RPMI8226 (cell line): Measurements from ENCODE around the gene POU2F2.
A peak's percentile ranks its signal among the peaks of the same experiment; 100 is the strongest.

ENCODE experiments used
- DNase-seq: peaks from one replicate; pipeline ENCODE4 v3.0.0-alpha.2; 2015

POU2F2 gene

DNA sequence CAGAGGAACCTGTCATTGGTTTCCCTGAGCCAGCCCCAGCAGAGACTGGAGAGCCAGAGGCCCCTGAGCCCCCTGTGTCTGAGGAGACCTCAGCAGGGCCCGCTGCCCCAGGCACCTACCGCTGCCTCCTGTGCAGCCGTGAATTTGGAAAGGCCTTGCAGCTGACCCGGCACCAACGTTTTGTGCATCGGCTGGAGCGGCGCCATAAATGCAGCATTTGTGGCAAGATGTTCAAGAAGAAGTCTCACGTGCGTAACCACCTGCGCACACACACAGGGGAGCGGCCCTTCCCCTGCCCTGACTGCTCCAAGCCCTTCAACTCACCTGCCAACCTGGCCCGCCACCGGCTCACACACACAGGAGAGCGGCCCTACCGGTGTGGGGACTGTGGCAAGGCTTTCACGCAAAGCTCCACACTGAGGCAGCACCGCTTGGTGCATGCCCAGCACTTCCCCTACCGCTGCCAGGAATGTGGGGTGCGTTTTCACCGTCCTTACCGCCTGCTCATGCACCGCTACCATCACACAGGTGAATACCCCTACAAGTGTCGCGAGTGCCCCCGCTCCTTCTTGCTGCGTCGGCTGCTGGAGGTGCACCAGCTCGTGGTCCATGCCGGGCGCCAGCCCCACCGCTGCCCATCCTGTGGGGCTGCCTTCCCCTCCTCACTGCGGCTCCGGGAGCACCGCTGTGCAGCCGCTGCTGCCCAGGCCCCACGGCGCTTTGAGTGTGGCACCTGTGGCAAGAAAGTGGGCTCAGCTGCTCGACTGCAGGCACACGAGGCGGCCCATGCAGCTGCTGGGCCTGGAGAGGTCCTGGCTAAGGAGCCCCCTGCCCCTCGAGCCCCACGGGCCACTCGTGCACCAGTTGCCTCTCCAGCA, 52.1 kb downstream of the POU2F2 start:
- no peak for DNase-seq

DNA sequence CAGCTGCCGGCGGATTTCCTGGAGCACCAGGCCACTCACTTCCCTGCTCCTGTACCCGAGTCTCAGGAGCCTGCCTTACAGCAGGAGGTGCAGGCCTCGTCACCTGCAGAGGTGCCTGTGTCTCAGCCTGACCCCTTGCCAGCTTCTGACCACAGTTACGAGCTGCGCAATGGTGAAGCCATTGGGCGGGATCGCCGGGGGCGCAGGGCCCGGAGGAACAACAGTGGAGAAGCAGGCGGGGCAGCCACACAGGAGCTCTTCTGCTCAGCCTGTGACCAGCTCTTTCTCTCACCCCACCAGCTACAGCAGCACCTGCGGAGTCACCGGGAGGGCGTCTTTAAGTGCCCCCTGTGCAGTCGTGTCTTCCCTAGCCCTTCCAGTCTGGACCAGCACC, 53.0 kb downstream of the POU2F2 start:
- no peak for DNase-seq

DNA sequence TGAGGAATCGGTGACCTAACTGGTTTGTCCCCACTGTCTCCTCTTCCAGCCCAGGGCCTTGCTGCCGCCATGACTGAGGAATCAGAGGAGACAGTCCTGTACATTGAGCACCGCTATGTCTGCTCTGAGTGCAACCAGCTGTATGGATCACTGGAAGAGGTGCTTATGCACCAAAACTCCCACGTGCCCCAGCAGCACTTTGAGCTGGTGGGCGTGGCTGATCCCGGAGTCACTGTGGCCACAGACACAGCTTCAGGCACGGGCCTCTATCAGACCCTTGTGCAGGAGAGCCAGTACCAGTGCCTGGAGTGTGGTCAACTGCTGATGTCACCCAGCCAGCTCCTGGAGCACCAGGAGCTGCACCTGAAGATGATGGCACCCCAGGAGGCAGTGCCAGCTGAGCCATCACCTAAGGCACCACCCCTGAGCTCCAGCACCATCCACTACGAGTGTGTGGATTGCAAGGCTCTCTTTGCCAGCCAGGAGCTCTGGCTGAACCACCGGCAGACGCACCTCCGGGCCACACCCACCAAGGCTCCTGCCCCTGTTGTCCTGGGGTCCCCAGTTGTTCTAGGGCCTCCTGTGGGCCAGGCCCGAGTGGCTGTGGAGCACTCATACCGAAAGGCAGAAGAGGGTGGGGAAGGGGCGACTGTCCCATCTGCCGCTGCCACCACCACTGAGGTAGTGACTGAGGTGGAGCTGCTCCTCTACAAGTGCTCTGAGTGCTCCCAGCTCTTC, 53.5 kb downstream of the POU2F2 start:
- DNase-seq: no peak

DNA sequence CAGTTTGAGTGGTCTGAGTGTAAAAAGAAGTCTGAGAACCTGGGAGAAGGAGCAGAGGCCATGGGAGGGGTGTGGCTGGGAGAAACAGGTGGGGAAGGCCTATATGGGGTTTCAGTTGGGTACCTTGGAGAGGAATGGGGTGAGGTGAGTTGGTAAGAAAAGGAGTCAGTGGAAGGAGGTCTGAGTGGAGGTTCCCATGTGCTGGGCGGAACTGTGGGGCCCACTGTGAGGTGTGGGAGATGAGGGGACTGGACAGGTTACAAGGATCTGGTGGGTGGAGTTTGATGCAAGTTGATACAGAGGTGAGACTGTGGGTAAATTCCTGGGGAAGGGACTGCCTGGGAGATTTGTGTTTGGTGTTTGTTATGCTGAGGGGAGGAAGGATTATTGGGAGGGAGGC, 54.2 kb downstream of the POU2F2 start:
- DNase-seq: no peak

DNA sequence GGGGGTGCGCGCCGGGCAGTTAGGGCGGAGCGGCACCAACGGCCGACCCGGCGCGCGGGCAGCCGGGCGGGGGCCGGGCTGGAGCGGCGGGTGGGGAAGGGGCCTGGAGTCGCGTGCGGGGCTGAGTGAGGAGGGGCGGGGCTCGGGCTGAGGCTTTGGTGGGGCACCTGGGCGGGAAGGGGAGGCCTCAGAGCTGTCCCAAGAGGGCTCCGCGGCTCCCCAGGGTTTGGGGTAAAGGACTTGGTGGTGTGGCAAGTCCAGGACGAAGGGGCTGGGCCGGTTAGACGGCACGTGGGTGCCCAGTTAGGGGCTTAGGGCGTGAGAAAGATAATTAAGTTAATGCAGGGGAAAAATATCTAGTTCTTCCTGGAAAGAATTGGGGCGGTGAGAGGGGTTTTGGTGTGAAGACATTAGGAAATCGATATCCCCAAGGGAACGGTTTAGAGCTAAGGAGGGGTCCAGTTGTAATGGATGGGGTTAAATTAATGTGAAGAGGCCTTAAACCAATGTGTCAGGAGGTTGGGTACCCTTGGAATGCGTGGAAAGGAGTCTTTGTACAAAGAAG, 55.8 kb downstream of the POU2F2 start:
- DNase-seq: no peak

DNA sequence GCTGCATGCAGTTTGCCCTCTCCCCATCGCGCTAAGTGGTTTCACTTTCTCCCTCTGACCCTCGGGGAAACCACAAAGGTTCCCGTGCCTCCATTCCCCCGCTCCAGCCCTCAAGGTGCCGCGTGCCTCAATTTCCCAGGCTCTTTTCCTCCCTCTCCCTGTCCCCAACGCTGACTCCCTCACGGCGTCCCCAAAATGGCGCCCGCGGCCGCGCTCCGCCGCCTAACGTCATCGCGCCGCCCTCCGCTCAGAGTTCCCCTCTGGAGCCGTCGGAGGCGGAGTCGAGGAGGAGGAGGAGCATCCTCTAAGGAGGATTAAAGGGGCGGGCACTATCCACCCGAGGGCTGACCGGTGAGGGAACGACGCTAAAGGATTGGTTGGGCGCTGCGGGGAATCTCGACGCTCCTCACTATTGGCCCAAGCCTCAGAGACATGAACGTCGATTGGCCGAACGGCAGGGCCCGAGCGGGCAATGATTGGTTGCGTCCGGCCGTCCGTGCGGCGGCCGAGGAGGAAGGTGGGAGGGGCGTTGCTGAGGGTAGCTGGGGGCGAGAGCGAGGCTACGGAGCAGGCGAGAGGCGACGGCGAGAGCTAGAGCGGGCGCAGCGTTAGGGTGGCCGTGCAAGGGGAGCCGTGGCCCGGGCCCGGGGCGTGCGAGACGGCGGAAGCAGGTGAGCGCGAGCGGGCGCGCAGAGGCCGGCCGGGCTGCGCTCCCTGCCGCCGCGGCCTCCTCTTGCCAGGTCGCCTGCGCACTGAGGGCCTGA, 56.4 kb downstream of the POU2F2 start, which contains the start of gene ZNF574:
ZNF574 (plus strand) TSS at position 551 of the 764 bp plus-strand sequence. CDS start 2,441 bp downstream, outside the sequence.
- peak; percentile 98 for DNase-seq

DNA sequence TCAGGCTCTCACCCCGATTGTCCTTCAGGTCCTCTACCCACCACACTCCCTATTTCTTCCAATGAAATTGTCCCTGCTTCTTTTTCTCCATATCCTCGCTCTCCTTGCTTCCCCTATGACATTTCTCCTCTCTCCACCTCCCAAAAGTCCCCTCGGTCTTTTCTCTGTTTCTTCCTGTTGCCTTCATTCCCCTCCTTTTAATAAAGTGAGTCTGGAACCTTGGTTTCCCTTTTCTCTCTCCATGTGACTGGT, 57.0 kb downstream of the POU2F2 start:
- no peak for DNase-seq

DNA sequence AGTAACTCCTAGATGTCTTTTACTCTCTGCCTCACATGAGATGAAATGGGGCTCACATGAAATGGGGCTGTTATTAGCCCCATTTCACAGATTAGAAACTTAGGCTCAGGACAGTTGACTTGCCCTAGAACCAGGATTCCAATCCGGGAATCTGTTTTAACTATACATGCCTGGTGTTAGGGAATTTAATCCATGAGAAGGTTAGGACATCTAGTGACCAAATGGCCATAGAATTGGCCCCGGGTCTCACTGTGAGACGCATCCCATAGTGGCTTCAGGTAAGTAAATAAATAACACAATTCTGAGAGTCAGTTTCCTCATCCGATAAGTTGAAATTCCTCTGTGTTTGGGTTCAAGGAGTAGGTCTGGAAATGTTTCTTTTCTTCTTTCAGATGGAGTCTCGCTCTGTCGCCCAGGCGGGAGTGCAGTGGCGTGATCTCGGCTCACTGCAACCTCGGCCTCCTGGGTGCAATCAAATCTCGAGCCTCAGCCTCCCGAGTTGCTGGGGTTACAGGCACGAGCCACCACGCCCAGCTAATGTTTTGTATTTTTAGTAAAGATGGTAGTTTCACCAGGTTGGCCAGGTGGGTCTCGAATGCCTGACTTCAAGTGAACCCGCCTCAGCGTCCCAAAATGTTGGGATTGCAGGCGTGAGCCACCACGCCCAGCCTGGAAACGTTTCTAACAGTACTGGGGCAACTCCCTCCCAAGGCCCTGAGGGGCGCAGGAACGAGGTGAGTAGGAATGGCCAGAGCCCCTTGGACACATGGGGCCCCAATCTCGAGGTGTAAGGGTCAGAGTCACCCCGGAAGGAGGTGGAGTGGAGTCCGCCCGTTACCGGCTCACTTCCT, 57.5 kb downstream of the POU2F2 start:
- peak; percentile 32 for DNase-seq

DNA sequence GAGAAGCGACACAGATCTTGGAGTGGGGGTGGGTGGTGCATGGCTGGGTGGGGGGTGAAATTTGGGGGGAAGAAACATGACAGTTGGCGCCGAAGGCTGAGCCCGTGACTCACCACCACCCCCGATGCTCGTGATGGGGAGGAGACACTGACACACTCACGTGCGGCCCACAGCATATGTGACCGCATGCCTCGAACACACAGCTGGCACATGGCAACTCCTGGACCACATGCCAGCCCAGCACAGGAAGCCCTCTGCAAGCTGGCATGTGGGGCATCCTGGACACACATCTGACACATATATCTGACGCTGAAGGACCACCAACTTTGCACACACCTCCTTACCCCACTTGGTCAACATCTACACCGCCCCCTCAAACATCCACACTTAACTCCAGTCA, 61.0 kb downstream of the POU2F2 start:
- no peak for DNase-seq

DNA sequence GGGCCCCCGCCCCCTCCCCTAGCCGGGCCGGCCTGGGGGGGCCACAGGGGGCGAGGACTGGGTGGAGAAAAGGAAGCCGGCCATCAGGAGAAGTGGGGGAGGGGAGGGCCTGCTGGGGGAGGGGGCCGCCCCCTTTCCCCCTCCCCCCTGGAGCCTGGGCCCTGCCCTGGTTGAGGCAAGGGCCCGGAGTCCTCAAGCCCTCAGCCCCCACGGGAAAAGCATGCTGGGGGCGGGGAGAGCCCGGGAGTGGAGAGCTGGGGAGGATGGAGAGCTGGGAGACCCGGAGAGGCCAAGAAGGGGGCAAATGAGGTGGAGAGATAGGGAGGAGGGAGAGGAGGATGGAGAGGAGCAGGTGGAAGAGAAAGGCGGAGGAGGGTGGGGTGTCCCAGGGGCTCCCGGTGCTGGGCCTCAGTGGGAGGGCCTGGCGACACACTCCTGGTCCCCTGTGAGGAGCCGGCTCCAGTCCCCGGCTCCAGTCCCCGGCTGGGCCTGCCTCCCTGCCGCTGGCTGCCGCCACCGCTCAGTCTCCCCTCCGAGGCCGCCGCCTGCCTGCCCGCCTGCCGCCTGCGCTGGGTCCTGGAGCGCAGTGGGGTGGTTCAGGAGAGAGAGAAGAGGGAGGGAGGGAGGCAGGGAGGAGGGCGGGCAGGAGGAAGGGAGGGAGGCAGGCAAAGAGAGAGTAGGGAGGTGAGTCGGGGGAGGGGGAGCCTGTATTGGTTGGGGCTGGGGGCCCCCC, 62.5 kb downstream of the POU2F2 start, which contains the start of gene GRIK5:
GRIK5 (minus strand) TSS at position 588 of the 733 bp plus-strand sequence. CDS start 4,436 bp downstream, outside the sequence.
- no peak for DNase-seq

DNA sequence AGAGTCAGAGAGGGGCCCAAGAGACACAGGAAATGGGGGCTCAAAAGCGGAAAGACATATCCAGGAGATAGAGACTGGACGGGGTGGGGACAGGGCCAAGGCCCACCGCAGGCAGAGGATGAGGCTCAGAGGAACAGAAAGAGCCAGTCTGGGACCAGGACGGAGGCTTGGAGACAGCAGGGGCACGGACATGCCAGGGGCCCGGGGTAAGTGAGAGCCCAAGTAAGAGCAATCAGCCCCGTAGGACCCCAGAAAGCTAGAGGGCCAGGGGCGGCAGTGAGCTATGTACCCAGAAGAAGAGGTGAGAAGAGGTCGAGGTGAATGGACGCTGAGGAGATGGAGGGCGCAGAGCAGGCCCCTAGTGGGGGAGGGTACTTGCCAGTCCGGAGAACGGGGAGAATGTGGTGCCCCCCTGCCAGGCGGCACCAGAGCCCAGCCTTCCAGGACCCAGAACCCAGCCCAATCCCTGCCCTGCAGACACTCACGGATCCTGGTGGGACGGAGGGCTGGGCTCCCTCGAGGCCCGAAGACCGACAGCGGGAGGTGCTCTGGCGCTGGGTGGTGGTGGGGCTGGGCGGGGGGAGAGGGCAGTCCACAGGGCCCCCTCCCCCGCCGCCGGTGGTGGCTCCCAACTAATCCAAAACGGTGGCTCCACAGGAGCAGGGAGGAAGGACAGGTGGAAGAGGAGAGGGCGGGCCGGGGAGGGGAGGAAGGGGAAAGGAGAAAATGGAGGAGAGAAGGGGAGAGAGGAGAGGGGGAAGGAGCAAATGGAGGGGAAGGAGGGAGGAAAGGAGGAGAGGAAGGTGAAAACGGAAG, 63.3 kb downstream of the POU2F2 start:
- no peak for DNase-seq

DNA sequence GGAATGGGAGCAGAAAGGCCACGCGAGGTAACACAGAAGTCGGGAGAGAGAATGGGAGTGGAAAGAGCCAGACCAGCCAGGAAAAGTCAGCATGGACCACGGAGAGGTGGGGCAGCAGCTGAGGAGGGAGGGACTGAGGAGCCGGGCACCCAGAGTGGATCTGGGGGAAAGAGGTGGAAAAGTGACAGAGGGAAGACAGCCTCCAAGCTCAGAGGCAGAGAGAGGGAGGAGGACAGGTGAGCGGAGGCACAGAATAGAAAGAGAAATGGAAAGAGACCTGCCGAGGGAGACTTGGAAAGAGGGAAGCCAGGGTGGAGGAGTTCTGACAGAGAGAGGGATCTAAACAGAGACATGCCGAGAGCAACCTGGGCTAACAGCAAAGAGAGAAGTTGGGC, 63.9 kb downstream of the POU2F2 start:
- no peak for DNase-seq

DNA sequence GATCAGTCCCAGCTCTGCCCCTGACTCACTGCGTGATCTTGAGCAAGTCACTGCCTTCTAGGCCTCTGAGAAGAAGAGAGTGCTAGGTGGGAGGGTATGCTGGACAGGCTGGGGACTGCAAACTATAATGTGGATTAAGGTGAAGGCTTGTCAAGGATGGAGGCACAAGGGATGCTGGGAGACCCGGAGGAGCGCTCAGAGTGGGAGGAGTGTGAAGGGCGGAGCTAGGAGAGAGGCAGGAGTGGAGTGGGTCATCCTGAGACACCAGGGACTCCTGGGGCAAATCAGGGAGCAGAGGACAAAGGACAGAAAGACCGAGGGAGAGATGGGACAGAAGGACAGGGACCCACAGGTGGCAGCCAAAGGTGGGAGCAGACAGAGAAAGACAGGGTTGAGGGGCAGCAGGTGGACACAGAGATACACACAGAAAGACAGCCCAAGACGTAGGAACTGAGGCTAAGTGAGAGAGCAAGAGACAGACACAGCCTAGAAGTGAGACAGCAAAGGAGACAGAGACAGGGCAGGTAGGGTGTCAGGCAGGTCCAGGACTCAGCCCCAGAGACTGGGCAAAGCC, 64.8 kb downstream of the POU2F2 start:
- no peak for DNase-seq

DNA sequence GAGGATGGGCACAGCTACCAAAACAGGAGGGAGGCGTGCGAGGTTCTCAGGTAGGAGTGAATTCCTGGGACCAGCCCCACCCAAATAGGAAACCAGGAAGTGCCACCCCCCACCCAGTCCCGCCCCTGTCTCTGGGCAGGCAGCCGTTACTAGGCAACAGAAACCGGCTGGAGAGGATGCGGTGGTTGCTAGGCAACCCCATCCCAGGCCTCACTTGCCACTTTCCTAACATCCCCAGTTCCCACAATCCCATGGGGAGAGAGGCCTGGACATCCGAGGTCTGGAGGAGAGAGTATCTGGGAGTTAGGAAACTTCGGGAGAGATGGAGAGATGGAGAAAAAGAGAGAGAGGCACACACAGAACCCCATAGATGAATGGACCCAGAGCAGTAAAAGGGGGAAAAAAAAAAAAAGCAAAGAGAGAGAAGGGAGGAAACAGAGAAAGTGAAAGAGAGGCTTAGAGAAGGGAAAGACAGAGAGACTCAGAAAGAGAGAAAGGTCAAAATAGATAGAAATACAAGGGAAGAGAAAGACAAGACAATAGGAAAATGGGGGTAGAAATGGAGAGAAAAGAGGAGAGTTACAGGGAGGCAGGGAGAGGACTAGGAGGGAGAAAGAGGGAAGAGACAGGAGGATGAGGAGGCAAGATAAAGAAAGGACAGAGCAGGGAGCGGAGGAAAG, 66.0 kb downstream of the POU2F2 start:
- no peak for DNase-seq

DNA sequence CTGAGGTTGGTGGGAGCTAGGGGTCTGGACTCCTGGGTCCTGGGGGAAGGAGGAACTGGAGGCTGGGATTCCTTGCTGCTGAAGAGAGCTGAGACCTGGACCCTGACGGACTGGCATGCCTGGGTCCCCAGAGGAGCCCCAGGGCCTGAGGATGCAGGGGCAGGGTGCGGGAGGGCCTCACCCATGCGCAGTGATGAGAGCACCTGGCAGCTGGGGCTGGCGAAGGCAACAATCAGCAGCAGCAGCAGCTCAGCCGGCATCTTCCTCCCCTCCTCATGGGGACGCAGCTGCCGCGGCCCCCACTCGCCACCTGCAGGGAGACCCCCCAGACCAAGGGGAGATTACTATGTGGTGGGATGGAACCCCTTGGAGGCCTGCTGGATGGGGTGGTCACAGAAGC, 66.7 kb downstream of the POU2F2 start:
- no peak for DNase-seq

DNA sequence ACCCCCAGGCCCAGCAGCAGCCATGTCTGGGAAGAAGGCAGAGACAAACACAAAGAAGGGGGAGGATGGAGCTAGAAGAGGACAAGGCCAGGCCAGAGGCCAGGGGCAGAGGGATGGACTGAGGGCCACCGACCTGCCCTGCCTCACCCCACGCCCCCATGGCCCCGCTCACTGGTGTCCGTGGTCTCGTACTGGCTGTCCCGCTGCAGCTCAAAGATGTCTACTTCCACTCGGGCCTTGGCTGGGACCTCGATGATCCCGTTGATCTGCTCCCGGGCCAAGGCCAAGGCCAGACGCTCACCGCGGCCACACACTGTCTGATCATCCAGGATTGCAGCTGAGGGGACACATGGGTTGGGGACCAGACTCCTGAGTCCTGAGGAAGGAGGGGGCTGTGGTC, 67.2 kb downstream of the POU2F2 start:
- no peak for DNase-seq

DNA sequence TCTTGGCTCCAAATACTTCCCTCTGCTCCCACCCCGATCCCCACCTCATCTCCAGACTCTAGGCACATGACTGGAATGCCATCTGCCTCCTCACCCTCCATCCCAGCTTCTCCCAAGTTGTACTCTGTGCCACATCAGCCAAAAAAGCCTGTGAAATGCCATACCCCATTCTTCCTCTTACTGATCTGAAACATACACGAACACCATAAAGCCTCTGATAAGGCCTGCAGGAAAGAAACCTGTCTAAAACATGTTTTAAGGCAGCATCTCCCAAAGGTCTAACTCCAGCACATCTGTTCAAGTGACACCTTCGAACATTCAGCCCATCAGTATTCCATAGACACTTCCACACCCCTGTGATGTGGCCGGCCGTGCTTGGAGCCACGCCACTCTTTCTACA, 67.8 kb downstream of the POU2F2 start:
- DNase-seq: no peak

DNA sequence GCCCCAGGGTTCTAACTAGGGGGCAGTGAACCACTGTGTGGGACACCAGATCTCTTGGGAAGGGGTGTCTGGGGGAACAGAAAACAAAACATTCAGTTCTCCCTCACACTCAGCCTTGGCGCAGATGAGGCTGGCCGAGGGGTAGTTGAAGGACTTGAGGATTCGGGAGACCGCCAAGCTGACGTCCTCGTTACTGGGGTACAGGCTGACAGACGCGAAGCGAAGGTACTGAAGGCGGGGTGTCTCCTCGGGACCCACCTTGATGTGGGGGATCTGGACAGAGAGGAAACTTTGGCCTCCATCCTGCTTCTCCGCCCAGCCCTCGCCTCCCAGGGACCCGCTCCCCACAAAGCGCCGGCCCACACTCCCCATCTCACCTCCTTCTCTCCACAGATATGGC, 69.9 kb downstream of the POU2F2 start:
- no peak for DNase-seq

DNA sequence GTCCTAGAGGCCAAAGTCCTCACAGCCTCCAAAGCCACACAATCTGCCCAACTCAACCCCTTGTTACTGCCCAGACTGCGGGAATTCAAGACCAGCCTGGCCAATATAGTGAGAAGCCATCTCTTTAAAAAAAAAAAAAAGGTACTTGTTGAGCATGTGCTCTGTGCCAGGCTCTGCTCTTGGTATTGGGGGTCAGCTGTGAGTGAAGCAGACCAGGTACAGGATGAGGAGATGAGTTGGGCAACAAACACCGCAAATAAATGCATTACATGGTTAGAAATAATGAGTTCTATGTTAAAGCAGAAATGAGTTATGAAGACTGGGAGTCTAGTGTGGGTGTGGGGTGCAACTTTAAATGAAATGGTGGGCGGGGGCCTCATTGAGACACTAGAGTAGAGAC, 72.1 kb downstream of the POU2F2 start:
- no peak for DNase-seq

DNA sequence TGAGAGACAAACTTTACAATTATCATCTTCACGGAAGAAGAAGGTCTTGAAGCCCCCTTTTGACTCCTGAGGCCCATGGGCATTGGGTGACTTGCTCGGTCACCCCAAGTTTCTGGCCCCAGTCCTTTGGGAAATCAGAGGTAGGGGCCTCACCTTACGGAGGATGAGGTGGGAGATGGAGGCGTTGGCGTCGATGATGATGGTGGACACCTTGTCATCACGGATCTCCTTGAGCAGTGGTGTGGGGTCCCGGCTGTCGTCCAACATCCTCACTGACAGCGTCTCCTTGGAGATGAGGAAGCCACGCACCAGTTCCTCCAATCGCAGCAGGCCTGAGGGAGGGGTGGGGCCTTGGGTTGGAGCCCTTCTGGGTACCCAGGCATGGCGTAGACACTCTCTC, 73.0 kb downstream of the POU2F2 start:
- no peak for DNase-seq
